ENCODE data around the gene COLEC12.

DNA sequence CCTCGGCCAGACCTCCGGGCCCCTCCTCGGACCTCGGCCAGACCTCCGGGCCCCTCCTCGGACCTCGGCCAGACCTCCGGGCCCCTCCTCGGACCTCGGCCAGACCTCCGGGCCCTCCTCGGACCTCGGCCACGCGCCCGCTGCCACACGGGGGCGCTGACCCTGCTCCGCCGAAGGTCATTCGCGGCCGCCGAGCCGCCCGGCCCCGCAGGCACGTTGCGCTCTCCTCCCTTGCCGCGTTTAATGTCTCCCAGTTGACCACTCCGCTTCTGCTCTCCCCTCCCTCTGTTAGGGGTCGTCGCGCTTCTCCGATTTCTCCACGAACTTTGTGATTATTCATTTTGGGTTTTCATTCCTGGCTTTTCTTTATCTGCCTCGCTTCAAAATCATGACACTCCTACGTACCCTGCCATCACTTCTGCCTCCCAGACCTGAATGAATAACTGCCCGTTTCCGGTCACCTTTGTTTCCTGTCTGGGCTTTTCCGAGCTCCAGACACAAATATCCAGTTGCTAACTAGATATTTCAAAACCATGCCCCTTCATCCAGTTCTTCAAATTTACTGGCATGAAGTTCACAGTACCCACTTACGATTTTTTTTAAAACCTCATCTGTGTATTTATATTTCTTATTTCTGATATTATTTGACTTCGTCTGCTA is 14.8 kb upstream of the COLEC12 start:
- TF ChIP-seq CTCF (IDR thresholded peaks at IDR 0.05) (no peak), POLR2A (IDR thresholded peaks at IDR 0.05) (no peak)
